K562 (cell line): Measurements from ENCODE around the gene SLC25A36. TPM values are rescaled to one million over a fixed set of nuclear protein-coding genes. Genes with fewer than 3 reads are reported as not detected.
"Not testable (repeated sequence)": the region's sequence is repeated elsewhere in the genome, so short reads cannot be mapped to it uniquely, and the experiment has no call there.

Experiments
- ATAC-seq: fragments of 200-7000 bp; cut with Tn5 transposase; 3 replicates; pipeline ENCODE4 v1.9.1; 2020; ENCODE audit warnings: moderate library complexity
- BruUV-seq: library from RNA; stranded (reverse); fragments of 400-500 nt; replicated peaks from 2 replicates; lab custom pipeline; 2021; lab: Mats Ljungman, UMichigan
- CTCF ChIA-PET: fragments of 300-600 bp; formaldehyde crosslinking; extraction: SDS; loops from one replicate; lab custom pipeline; 2021; ENCODE audit warnings: low intra/inter-chr PET ratio; lab: Yijun Ruan, JAX
- POLR2A ChIA-PET: fragments of 300-600, 350-650 bp; sonication (Branson Sonifier 250); formaldehyde crosslinking; extraction: SDS; loops from one replicate; lab custom pipeline; 2021; ENCODE audit warnings: antibody characterized with exemption, inconsistent platforms; lab: Yijun Ruan, JAX
- DNase-seq, 4 experiments: peaks; one replicate each; pipeline versions ENCODE4 v3.0.0 to v3.0.0-alpha.2; 2011 to 2018; ENCODE audit warnings: low spot score in 3 of 4, mixed read lengths in 3 of 4; ENCODE audit errors: extremely low read depth in 1 of 4
- FAIRE-seq: peaks from 2 replicates; lab custom pipeline; 2011; peaks lifted over from hg19 to GRCh38; lab: Jason Lieb, UNC
- H2AFZ ChIP-seq: 2 replicates; pipeline ENCODE4 v1.6.0; 2011; ENCODE audit warnings: low read depth, low read length, control low read depth, inconsistent platforms
- H3K27ac ChIP-seq: fragments of 200-600 bp; 3 replicates; pipeline ENCODE4 v1.8.0; 2011; ENCODE audit warnings: low read depth, mild to moderate bottlenecking, control low read depth, inconsistent platforms, low read length, moderate library complexity, mixed read lengths; ENCODE audit errors: extremely low read depth
- H3K27me3 ChIP-seq, 2 experiments: fragments of 300-600 bp in 1 of 2; 2 replicates in 1 of 2; 3 replicates in 1 of 2; pipeline versions ENCODE4 v1.6.0 to v1.8.0; 2011; ENCODE audit warnings: inconsistent platforms in 2 of 2, low read length in 2 of 2, mild to moderate bottlenecking in 1 of 2, mixed read lengths in 1 of 2, moderate library complexity in 1 of 2; ENCODE audit not compliant: control insufficient read depth in 2 of 2, insufficient read depth in 2 of 2
- H3K36me3 ChIP-seq: fragments of 300-600 bp; 3 replicates; pipeline ENCODE4 v1.8.0; 2011; ENCODE audit warnings: mild to moderate bottlenecking, low read length, inconsistent platforms; ENCODE audit not compliant: control insufficient read depth, insufficient read depth
- H3K4me1 ChIP-seq, 2 experiments: fragments of 200-600 bp in 1 of 2; replicated peaks in 1 of 2; 2 replicates in 1 of 2; 3 replicates in 1 of 2; pipeline versions ENCODE4 v1.5.1 to v1.8.0; 2011; ENCODE audit warnings: inconsistent platforms in 2 of 2, low read length in 2 of 2, mild to moderate bottlenecking in 1 of 2, mixed read lengths in 1 of 2, moderate library complexity in 1 of 2; ENCODE audit not compliant: control insufficient read depth in 2 of 2, insufficient read depth in 2 of 2
- H3K4me2 ChIP-seq: 2 replicates; pipeline ENCODE4 v1.6.1; 2011; ENCODE audit warnings: low read length, control low read depth, inconsistent platforms, mixed read lengths; ENCODE audit not compliant: insufficient read depth
- H3K4me3 ChIP-seq: fragments of 200-600 bp; sonication (generic), shearing (Covaris generic); 2 replicates; pipeline ENCODE4 v1.5.1; 2016; ENCODE audit warnings: control low read depth, inconsistent platforms
- H3K79me2 ChIP-seq: fragments of 200-600 bp; 3 replicates; pipeline ENCODE4 v1.8.0; 2011; ENCODE audit warnings: low read length, inconsistent platforms; ENCODE audit not compliant: control insufficient read depth, insufficient read depth
- H3K9ac ChIP-seq, 2 experiments: 2 replicates each; pipeline versions ENCODE4 v1.6.0 to v1.6.1; 2011; ENCODE audit warnings: low read depth in 2 of 2, low read length in 2 of 2, control low read depth in 1 of 2, inconsistent platforms in 1 of 2, mild to moderate bottlenecking in 1 of 2, mixed read lengths in 1 of 2; ENCODE audit not compliant: insufficient read depth in 1 of 2
- H3K9me1 ChIP-seq: one replicate; pipeline ENCODE4 v1.6.0; 2011; ENCODE audit warnings: inconsistent platforms, mild to moderate bottlenecking, low read length, moderate library complexity; ENCODE audit not compliant: control insufficient read depth, insufficient read depth
- H3K9me3 ChIP-seq: replicated peaks from 2 replicates; pipeline ENCODE4 v1.5.1; 2011; ENCODE audit warnings: low read depth, low read length, inconsistent platforms; ENCODE audit not compliant: control insufficient read depth, insufficient read depth
- H4K20me1 ChIP-seq: replicated peaks from 2 replicates; pipeline ENCODE4 v1.6.1; 2011; ENCODE audit warnings: low read length, inconsistent platforms, mixed read lengths; ENCODE audit not compliant: control insufficient read depth, insufficient read depth
- GATA2 ChIP-seq: sonication (generic); formaldehyde crosslinking; IDR thresholded peaks from 2 replicates; pipeline ENCODE4 v1.4.0; 2020; ENCODE audit warnings: mild to moderate bottlenecking, missing genetic modification reagents
- WGBS: fragments of 100-300 bp; shearing (Covaris generic); methylation state at CpG from one replicate; pipeline ENCODE4 v1.1.6; 2016; ENCODE audit warnings: low coverage, mixed read lengths; ENCODE audit not compliant: insufficient coverage; ENCODE audit errors: missing lambda C conversion rate; 5-methylcytosine and 5-hydroxymethylcytosine counted together
- in situ Hi-C: fragments of 300-500 bp; cut with MboI; formaldehyde crosslinking; loops from 4 replicates; pipeline ENCODE4 v1.15.0; 2018; ENCODE audit warnings: inconsistent platforms, mixed read lengths
- intact Hi-C: fragments of 100-400 bp; cut with micrococcal nuclease; formaldehyde crosslinking; loops from 2 replicates; pipeline ENCODE4 v1.14.2; 2022
- polyA plus RNA-seq, 8 experiments: library from polyadenylated mRNA; depleted of rRNA in 4 of 8; stranded (reverse) in 5 of 8; unstranded in 3 of 8; fragments of >200 nt; fragmentation: Nextera tagmentation in 2 of 8; fragmentation: Illumina TruSeq in 1 of 8; extraction: Ambion mirVana in 2 of 8; extraction: Trizol in 1 of 8; gene quantifications; 2 replicates each; pipeline versions ENCODE4 v1.2.1 to v1.2.3, GENCODE V29; 2011 to 2014; ENCODE audit warnings: inconsistent platforms in 1 of 8, missing spikeins in 1 of 8
- total RNA-seq, 7 experiments: library from RNA; depleted of rRNA in 6 of 7; stranded (reverse); fragments of >200 nt in 6 of 7; fragmentation: Illumina TruSeq in 2 of 7; extraction: Trizol in 2 of 7; gene quantifications; 2 replicates each; pipeline versions ENCODE4 v1.2.1 to v1.2.3, GENCODE V29; 2011 to 2021; ENCODE audit warnings: low replicate concordance in 1 of 7
- TF ChIP-seq, protein P1 (sequence below): fragments of 450-650 bp; formaldehyde crosslinking; IDR thresholded peaks from 2 replicates; pipeline ENCODE4 v1.4.0; 2020; ENCODE audit warnings: mild to moderate bottlenecking, mixed read lengths

The SLC25A36 gene
- total and polyA plus RNA-seq, 9 of the 15 experiments (the other 6 are each of a cell fraction or from before 2014, with no cell fraction given): 12.0 to 95.3 (median 43.3) TPM

DNA sequence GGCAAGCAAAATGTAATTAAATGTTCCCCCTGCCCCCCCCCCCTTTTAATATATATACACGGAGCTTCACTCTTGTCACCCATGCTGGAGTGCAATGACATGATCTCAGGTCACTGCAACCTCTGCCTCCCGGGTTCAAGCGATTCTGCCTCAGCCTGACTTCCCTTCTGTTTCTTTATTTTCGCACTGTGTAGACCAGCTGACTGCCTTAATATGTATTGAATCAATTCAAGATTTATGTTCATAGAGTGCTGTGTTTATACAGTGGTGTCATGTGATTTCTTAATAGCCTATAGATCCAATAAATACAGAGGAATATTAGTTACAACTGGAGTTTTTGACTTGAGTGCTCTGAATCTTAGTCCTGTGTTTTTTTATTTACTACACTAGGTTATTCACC lies 39.0 kb downstream of the SLC25A36 start:
- Histone ChIP-seq H3K9me3 (no peaks in the 10 kb centered on the region), H3K9me1 (no peaks in the 10 kb centered on the region), H3K9ac (no peak overlapping the region), H3K27ac (no peak overlapping the region), H3K4me2 (no peak overlapping the region), H3K27me3 (no peaks in the 10 kb centered on the region), H3K79me2 (no peaks in the 10 kb centered on the region), H3K4me3 (no peak overlapping the region), H3K4me1 (no peaks in the 10 kb centered on the region), H3K36me3 (peaks cover 22% of the 10 kb centered on the region; the same call in 2 of the 3 replicates), H2AFZ (no peak overlapping the region), H4K20me1 (no peaks in the 10 kb centered on the region)
- DNase-seq (no peak), FAIRE-seq (no peak), ATAC-seq (no peak)
- ChIA-PET POLR2A (no interaction called here), CTCF (no interaction called here)
- intact Hi-C loops: no loop called here
- no TSS peak for BruUV-seq
- in situ Hi-C loops: no loop called here
- WGBS: 77% methylated on average over 4 of the region's 4 CpGs
- TF ChIP-seq, protein P1, sequence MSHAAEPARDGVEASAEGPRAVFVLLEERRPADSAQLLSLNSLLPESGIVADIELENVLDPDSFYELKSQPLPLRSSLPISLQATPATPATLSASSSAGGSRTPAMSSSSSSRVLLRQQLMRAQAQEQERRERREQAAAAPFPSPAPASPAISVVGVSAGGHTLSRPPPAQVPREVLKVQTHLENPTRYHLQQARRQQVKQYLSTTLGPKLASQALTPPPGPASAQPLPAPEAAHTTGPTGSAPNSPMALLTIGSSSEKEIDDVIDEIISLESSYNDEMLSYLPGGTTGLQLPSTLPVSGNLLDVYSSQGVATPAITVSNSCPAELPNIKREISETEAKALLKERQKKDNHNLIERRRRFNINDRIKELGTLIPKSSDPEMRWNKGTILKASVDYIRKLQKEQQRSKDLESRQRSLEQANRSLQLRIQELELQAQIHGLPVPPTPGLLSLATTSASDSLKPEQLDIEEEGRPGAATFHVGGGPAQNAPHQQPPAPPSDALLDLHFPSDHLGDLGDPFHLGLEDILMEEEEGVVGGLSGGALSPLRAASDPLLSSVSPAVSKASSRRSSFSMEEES (CRISPR knock-in tag): peak; percentile 38; the same call in 1 of the 2 replicates
- TF ChIP-seq GATA2: no peak

GRCh38 chr3:140987792-140988191 lies 46.2 kb downstream of the SLC25A36 start:
- H2AFZ ChIP-seq, CTCF ChIA-PET, ATAC-seq, H3K4me3 ChIP-seq, H3K9me3 ChIP-seq, intact Hi-C loops, DNase-seq, H4K20me1 ChIP-seq, H3K9me1 ChIP-seq, H3K27me3 ChIP-seq, POLR2A ChIA-PET, in situ Hi-C loops, H3K27ac ChIP-seq, BruUV-seq, H3K9ac ChIP-seq, H3K4me1 ChIP-seq, H3K79me2 ChIP-seq, H3K4me2 ChIP-seq, H3K36me3 ChIP-seq, FAIRE-seq: not testable (repeated sequence)
- WGBS: 0% methylated on average over 5 of the region's 5 CpGs
